HEK293T (cell line): ENCODE data around the gene BPIFB4.
"Not testable (repeated sequence)": the region's sequence is repeated elsewhere in the genome, so short reads cannot be mapped to it uniquely, and the experiment has no call there.

Source experiments
- ARNT ChIP-seq: fragments of 450-650 bp; IDR thresholded peaks from 2 replicates; pipeline ENCODE4 v1.6.1; 2017; ENCODE audit warnings: mild to moderate bottlenecking
- BHLHE40 ChIP-seq: fragments of 450-650 bp; IDR thresholded peaks from 2 replicates; pipeline ENCODE4 v1.6.1; 2016; ENCODE audit warnings: mild to moderate bottlenecking, moderate library complexity, borderline replicate concordance
- ELF4 ChIP-seq: fragments of 450-650 bp; IDR thresholded peaks from 2 replicates; pipeline ENCODE4 v1.6.1; 2017; ENCODE audit warnings: antibody characterized with exemption
- FOXA1 ChIP-seq: fragments of 450-650 bp; IDR thresholded peaks from 2 replicates; pipeline ENCODE4 v1.6.1; 2016; ENCODE audit warnings: mild to moderate bottlenecking
- FOXK2 ChIP-seq: fragments of 450-650 bp; IDR thresholded peaks from 2 replicates; pipeline ENCODE4 v1.6.1; 2016; ENCODE audit warnings: mild to moderate bottlenecking
- FOXM1 ChIP-seq: fragments of 450-650 bp; IDR thresholded peaks from 2 replicates; pipeline ENCODE4 v1.6.1; 2017; ENCODE audit warnings: mild to moderate bottlenecking, borderline replicate concordance
- HDGF ChIP-seq: fragments of 450-650 bp; IDR thresholded peaks from 2 replicates; pipeline ENCODE4 v1.6.1; 2017; ENCODE audit warnings: antibody characterized with exemption, borderline replicate concordance
- L3MBTL2 ChIP-seq: fragments of 450-650 bp; conservative IDR thresholded peaks from 2 replicates; pipeline ENCODE4 v1.6.1; 2016; ENCODE audit warnings: mild to moderate bottlenecking
- SP1 ChIP-seq: fragments of 450-650 bp; IDR thresholded peaks from 2 replicates; pipeline ENCODE4 v1.6.1; 2017
- SUZ12 ChIP-seq: fragments of 450-650 bp; IDR thresholded peaks from 2 replicates; pipeline ENCODE4 v1.6.1; 2016; ENCODE audit warnings: mild to moderate bottlenecking
- TARDBP ChIP-seq: fragments of 450-650 bp; IDR thresholded peaks from 2 replicates; pipeline ENCODE4 v1.6.1; 2016
- TF ChIP-seq, protein P1 (sequence below): fragments of 450-650 bp; IDR thresholded peaks from 2 replicates; pipeline ENCODE4 v1.6.1; 2016

DNA sequence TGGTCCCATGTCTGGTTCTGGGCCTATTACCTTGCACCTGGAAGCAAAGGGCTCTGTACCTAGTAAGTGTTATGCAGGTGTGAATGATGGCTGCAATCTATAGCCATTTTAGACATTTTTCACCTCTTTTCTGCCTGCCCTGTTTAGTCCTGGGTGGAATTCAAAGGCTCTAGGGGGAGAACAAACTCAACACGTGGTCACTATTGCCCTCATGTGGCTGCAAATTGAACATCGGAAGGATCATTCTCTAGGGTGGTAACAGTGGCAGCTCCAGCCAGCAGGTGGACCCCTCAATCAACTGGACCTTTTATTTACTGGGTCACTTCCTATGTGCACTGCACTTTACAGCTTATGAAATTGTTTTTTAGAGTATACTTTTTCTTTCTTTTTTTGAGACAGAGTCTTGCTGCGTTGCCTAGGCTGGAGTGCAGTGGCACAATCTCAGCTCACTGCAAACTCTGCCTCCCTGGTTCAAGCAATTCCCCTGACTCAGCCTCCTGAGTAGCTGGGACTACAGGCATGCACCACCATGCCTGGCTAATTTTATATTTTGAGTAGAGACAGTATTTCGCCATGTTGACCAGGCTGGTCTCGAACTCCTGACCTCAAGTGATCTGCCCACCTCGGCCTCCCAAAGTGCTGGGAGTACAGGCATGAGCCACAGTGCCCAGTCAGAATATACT lies 16.6 kb downstream of the BPIFB4 start:
- TF ChIP-seq ELF4, ARNT, FOXM1, L3MBTL2, FOXA1, BHLHE40, FOXK2, SUZ12, TARDBP, HDGF, SP1: not testable (repeated sequence)
- TF ChIP-seq, protein P1, sequence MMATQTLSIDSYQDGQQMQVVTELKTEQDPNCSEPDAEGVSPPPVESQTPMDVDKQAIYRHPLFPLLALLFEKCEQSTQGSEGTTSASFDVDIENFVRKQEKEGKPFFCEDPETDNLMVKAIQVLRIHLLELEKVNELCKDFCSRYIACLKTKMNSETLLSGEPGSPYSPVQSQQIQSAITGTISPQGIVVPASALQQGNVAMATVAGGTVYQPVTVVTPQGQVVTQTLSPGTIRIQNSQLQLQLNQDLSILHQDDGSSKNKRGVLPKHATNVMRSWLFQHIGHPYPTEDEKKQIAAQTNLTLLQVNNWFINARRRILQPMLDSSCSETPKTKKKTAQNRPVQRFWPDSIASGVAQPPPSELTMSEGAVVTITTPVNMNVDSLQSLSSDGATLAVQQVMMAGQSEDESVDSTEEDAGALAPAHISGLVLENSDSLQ = not testable (repeated sequence)
